Measurements from ENCODE around the gene FBXL16. TPM values are rescaled to one million over a fixed set of nuclear protein-coding genes. Genes with fewer than 3 reads are reported as not detected.

Gene FBXL16
- polyA plus RNA-seq, 1 experiment, result 0.11 TPM

DNA sequence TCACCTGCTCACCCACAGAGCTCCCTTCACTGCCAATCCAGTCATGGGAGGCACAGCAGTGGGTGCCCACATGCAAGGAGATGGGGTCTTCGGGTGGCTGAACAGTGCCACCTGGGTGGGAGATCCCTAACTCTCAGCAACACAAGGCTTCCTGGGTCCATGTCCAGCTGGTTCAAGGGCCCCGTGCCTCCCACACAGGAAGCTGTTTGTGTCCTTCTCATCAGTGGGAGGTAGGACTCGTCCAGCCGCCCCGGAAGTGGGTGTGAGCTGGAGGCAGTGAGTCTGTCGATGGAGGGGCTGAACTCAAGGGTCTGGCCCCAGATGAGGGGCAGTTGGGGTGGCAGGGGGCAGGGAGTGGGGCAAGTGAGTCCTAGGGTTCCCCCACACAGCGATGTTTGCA lies 1.6 kb downstream of the FBXL16 start:
- ChIA-PET CTCF (interaction anchor here (1.1 kb wide), 1 partner anchor 8 kb away, joined by 6 read pairs; no protein-coding TSS in a partner anchor), POLR2A (no interaction called here)
- TF ChIP-seq, protein P1, sequence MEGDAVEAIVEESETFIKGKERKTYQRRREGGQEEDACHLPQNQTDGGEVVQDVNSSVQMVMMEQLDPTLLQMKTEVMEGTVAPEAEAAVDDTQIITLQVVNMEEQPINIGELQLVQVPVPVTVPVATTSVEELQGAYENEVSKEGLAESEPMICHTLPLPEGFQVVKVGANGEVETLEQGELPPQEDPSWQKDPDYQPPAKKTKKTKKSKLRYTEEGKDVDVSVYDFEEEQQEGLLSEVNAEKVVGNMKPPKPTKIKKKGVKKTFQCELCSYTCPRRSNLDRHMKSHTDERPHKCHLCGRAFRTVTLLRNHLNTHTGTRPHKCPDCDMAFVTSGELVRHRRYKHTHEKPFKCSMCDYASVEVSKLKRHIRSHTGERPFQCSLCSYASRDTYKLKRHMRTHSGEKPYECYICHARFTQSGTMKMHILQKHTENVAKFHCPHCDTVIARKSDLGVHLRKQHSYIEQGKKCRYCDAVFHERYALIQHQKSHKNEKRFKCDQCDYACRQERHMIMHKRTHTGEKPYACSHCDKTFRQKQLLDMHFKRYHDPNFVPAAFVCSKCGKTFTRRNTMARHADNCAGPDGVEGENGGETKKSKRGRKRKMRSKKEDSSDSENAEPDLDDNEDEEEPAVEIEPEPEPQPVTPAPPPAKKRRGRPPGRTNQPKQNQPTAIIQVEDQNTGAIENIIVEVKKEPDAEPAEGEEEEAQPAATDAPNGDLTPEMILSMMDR (IDR thresholded peaks at IDR 0.05; ENCODE audit: low read depth, low read length), result no peak
- H3K27me3 ChIP-seq (ENCODE audit: control insufficient read depth, insufficient read depth, low read length), result peaks cover 71% of the 10 kb centered on the region
- no peak overlapping the region for H3K27ac ChIP-seq (ENCODE audit: low read depth, low read length)
- DNase-seq (ENCODE audit: low read depth, low spot score), result no peak
- H3K4me3 ChIP-seq (ENCODE audit: low read depth, low read length), result no peak overlapping the region
- no peaks in the 10 kb centered on the region; the same call in 1 of the 2 replicates for H3K9me3 ChIP-seq (ENCODE audit: control insufficient read depth, insufficient read depth, low read length)

DNA sequence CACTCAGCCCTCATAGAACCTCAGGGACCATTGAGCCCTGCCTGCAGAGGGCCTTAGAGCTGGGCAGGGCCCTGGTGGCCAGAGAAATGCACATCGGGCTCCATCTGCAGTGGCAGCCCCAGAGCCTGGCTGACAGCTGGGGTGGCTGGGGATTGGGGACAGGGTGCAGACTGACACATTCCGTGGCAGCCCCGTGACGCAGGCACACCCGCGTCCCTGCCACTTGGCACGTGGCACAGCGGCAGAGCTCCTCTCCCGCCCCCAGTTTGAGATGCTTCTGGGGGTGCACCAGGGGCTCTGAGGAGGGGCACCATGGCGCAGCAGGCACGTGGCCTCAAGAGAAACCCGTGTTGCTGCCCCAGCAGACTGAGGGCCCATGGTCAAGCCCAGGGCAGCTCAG lies 2.2 kb downstream of the FBXL16 start:
- ChIA-PET CTCF (interaction anchor here (1.1 kb wide), 1 partner anchor 9 kb away, joined by 6 read pairs; no protein-coding TSS in a partner anchor), POLR2A (no interaction called here)
- Histone ChIP-seq H3K27ac (ENCODE audit: low read depth, low read length) (no peak overlapping the region), H3K9me3 (ENCODE audit: control insufficient read depth, insufficient read depth, low read length) (no peaks in the 10 kb centered on the region; the same call in 1 of the 2 replicates), H3K4me3 (ENCODE audit: low read depth, low read length) (no peak overlapping the region), H3K27me3 (ENCODE audit: control insufficient read depth, insufficient read depth, low read length) (peaks cover 74% of the 10 kb centered on the region)
- TF ChIP-seq, protein P1 (IDR thresholded peaks at IDR 0.05; ENCODE audit: low read depth, low read length), result no peak
- no peak for DNase-seq (ENCODE audit: low read depth, low spot score)

DNA sequence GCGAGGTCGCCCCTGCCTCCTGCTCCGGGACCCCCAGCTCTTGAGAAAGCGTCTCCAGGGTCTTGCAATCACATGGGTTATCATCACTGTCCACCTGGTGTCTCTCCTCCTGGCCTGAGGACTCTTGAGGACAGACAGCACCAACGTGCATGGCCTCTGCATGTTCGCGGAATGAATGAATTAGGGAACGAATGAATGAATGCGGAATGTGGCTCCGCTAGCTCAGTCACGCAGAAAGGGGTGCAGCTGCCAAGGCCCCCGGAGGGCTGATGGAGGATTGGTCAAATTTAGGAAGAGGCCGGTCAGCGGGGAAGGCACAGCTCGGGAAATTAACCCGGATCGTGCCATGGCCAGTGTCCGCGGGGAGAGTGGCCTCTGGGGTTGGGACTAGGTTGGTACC lies 3.3 kb downstream of the FBXL16 start:
- H3K27me3 ChIP-seq (ENCODE audit: control insufficient read depth, insufficient read depth, low read length), result peaks cover 65% of the 10 kb centered on the region

DNA sequence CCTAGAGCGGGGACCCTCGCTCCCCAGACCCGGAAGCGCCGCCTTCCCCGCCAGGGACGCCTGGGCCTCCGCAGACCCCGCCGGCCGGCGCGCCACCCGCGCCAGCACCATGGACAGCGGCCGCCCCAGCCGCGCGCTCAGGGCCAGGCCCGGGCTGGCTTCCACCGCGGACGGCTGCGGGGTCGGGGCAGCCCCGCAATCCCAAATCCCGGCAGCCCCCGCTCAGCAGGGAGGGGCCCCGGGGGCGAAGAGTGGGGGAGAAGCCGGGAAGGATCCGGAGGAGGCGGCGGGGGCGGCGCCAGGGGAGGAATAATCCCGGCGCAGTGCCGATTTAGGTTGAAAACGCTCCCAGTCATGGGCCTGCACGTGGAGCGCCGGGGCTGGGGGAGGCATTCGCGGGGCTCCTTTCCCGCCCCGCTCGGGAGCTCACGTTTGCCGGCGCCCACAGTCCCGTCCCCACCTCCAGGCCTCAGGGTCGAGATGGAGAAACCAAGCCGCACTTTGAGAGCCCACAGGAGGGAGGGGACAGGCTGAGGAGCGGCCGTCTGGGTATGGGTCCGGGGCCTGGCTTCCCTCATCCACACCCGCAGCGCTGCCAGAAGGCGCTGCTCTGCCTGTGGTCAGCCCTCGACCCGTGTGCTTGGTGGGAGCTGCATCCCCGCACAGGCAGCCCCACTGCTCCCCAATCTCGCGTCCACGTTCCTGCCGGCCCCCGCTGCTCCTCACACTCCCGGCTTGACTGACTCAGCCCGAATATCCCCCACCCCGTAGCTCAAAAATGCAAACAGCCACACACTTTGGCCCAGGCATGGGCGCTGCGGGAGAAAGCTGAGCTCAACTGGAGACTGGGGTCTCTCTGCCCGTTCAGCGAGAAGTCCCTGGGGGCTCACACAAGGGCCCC lies 4.7 kb downstream of the FBXL16 start:
- TF ChIP-seq, protein P1 (IDR thresholded peaks at IDR 0.05; ENCODE audit: low read depth, low read length), result no peak
- H3K27me3 ChIP-seq (ENCODE audit: control insufficient read depth, insufficient read depth, low read length), result peaks cover 53% of the 10 kb centered on the region
- H3K9me3 ChIP-seq (ENCODE audit: control insufficient read depth, insufficient read depth, low read length), result no peaks in the 10 kb centered on the region; the same call in 1 of the 2 replicates
- no peak overlapping the region for H3K4me3 ChIP-seq (ENCODE audit: low read depth, low read length)
- H3K27ac ChIP-seq (ENCODE audit: low read depth, low read length), result no peak overlapping the region
- CTCF ChIA-PET, result interaction anchor here (1.2 kb wide), 1 partner anchor 11 kb away, joined by 3 read pairs; no protein-coding TSS in a partner anchor
- no peak for DNase-seq (ENCODE audit: low read depth, low spot score)
- POLR2A ChIA-PET, result interaction anchor here (0.6 kb wide), 1 partner anchor 490 kb away, joined by 3 read pairs; no protein-coding TSS in a partner anchor

More for the DNA sequence above, 3.3 kb downstream of the FBXL16 start:
- TF ChIP-seq, protein P1 (IDR thresholded peaks at IDR 0.05; ENCODE audit: low read depth, low read length), result no peak
- Histone ChIP-seq H3K27ac (ENCODE audit: low read depth, low read length) (no peak overlapping the region), H3K4me3 (ENCODE audit: low read depth, low read length) (no peak overlapping the region), H3K9me3 (ENCODE audit: control insufficient read depth, insufficient read depth, low read length) (no peaks in the 10 kb centered on the region; the same call in 1 of the 2 replicates)
- ChIA-PET POLR2A (no interaction called here), CTCF (interaction anchor here (1.2 kb wide), 1 partner anchor 10 kb away, joined by 3 read pairs; no protein-coding TSS in a partner anchor)
- DNase-seq (ENCODE audit: low read depth, low spot score), result no peak
